Mucosa of rectum (tissue), 2 donors: ENCODE data around the gene RXRG.

Experiments
- H3K27ac ChIP-seq, 2 donors: one replicate each; pipeline ENCODE4 v1.7.0; 2013; ENCODE audit warnings: inconsistent platforms in 2 of 2, low read depth in 2 of 2, low read length in 2 of 2
- H3K27me3 ChIP-seq, 2 donors: one replicate each; pipeline ENCODE4 v1.7.0; 2013; ENCODE audit warnings: low read length in 2 of 2; ENCODE audit not compliant: control insufficient read depth in 2 of 2, insufficient read depth in 2 of 2
- H3K36me3 ChIP-seq, 2 donors: one replicate each; pipeline ENCODE4 v1.7.0; 2013; ENCODE audit warnings: low read length in 2 of 2; ENCODE audit not compliant: control insufficient read depth in 2 of 2, insufficient read depth in 2 of 2
- H3K4me1 ChIP-seq, 2 donors: one replicate each; pipeline ENCODE4 v1.7.0; 2013; ENCODE audit warnings: low read length in 2 of 2, mild to moderate bottlenecking in 1 of 2; ENCODE audit not compliant: control insufficient read depth in 2 of 2, insufficient read depth in 2 of 2
- H3K4me3 ChIP-seq, 2 donors: one replicate each; pipeline ENCODE4 v1.7.0; 2013; ENCODE audit warnings: low read length in 2 of 2
- H3K9ac ChIP-seq, 2 donors: one replicate each; pipeline ENCODE4 v1.7.0; 2013; ENCODE audit warnings: low read length in 2 of 2, low read depth in 1 of 2, mild to moderate bottlenecking in 1 of 2
- H3K9me3 ChIP-seq, 2 donors: one replicate each; pipeline ENCODE4 v1.7.0; 2013; ENCODE audit warnings: low read length in 2 of 2; ENCODE audit not compliant: control insufficient read depth in 2 of 2
- donor health status: healthy.
- donor health status: Normal muscosa, but diverticular disease.

Gene RXRG

DNA sequence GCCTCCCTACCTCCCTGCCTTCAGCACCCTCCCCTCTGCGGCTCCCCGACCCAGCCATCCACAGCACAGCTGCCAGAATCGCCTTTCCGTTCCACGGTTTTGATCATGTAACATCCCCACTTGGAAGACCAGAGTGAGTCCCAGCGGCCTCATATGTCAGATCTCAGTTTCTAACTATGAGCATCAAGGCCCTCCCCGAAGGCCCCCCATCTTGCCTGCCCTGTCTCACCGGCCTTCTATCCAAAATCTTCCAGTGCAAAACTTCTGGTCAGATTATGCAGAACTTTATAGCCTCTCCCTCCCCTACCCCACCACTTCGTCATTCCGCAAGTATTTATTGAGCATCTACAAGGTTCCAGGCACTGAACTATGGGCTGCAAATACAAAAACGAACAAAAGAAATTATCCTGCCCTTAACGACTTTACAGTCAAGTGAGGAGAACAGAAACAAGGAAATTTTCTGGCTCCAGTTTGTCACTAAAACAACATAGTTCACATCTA is 68.1 kb downstream of the RXRG start:
- Histone ChIP-seq H3K36me3 (no peaks in the 10 kb centered on the region), H3K9ac (peak overlapping the region in 1 of 2 donors; percentile 35), H3K4me3 (peak overlapping the region; percentile 43 to 61), H3K27ac (peak overlapping the region; percentile 60 to 63), H3K4me1 (peaks cover 7 to 13% of the 10 kb centered on the region in 2 donors), H3K27me3 (peaks cover 0 to 3% of the 10 kb centered on the region in 2 donors), H3K9me3 (no peaks in the 10 kb centered on the region)

DNA sequence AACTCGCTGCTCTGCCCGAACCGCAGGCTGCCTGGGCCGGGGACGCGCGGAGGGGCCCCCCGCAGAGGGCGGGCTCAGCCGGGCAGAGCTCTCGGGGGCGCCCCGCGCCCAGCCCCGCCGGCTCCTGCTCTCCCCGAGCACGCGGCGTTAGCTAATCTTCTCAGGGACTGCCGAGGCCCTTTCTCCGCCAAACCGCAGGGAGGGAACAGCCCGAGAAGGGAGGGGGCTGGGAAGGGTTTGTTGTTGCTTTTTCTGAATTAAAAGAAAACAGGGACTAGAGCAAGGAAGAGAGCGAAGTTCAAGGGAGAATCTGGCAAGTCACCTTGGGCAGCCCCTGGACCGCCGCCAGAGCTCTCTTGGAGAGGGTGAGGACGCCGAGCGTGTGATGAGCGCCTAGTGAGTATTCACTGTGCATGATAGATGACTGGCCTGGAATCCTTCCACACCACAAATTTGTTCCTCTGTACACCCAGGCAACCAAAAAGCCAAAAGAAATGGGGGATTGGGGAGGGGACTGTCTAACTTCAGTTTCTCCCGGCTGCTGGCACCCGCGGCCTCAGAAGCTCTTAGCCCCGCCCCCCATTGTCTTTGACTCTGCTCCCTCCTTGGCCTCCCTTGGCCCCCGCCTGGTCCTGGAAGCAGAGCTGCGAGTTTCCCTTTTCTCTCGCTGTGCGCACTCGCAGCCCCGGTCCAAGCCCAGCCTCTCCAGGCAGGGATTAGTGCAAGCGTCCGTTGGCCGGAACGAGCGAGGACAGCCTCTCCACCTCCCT is 68.7 kb downstream of the RXRG start:
- peak overlapping the region; percentile 5 to 35 for H3K9ac ChIP-seq
- H3K9me3 ChIP-seq, result no peaks in the 10 kb centered on the region
- peak overlapping the region; percentile 43 to 61 for H3K4me3 ChIP-seq
- H3K27me3 ChIP-seq, result peaks cover 0 to 3% of the 10 kb centered on the region in 2 donors
- H3K27ac ChIP-seq, result peak overlapping the region; percentile 60 to 63
- peaks cover 7 to 13% of the 10 kb centered on the region in 2 donors for H3K4me1 ChIP-seq
- H3K36me3 ChIP-seq, result no peaks in the 10 kb centered on the region

DNA sequence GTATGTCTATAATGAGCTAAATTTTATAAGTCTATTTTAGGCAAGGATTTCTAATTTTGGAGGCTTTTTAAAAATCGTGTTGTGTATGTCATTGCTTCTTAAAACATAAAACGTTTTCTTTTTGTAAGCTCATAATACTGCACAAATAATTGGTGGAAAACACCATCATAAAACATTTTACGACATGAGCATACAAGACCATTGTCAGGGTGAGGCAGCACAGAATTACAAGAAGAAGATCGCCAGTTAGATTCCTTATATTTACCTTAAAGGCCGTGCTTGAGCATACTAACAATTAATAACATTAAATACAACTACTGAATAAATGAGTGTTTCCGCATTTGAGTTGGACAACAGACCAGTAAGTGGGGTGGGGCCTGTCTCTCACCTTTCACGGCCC is 69.3 kb downstream of the RXRG start:
- peak overlapping the region; percentile 60 to 63 for H3K27ac ChIP-seq
- H3K9ac ChIP-seq, result peak overlapping the region; percentile 5 to 34
- no peaks in the 10 kb centered on the region for H3K9me3 ChIP-seq
- peaks cover 7 to 13% of the 10 kb centered on the region in 2 donors for H3K4me1 ChIP-seq
- peak overlapping the region in 1 of 2 donors; percentile 61 for H3K4me3 ChIP-seq
- no peaks in the 10 kb centered on the region for H3K36me3 ChIP-seq
- H3K27me3 ChIP-seq, result peaks cover 0 to 3% of the 10 kb centered on the region in 2 donors

DNA sequence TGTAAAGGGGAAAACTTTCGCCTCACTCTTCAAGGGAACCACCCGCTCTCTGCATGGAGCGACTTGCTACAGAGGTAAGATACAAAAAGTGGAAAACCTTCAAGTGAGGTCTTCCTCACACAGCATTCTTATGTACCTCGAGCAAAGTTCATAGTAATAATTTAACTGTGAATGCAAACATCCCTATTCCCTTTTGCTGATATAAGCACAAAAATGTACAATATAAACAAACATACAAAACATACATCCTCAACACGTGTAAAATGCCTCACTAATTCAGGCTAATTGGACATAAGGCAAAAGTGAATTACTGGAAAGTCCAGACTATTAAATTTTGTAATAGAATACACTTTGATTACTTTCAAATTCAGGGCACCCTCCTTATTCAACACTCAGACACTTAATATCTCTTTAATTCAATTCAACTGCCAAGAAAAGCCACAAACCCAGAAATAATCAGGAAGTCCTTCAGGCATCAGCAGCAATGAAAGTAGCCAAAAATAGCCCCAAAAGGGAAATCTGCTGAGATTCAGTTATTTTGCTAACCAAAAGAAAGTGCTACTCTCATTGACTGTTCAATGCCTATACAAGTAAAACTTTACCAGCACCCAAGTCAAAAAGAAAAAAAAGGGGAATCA is 73.2 kb downstream of the RXRG start:
- Histone ChIP-seq H3K4me3 (no peak overlapping the region), H3K36me3 (no peaks in the 10 kb centered on the region), H3K4me1 (peaks cover 7 to 10% of the 10 kb centered on the region in 2 donors), H3K9me3 (no peaks in the 10 kb centered on the region), H3K27me3 (peaks cover 0 to 3% of the 10 kb centered on the region in 2 donors), H3K9ac (no peak overlapping the region), H3K27ac (no peak overlapping the region)

DNA sequence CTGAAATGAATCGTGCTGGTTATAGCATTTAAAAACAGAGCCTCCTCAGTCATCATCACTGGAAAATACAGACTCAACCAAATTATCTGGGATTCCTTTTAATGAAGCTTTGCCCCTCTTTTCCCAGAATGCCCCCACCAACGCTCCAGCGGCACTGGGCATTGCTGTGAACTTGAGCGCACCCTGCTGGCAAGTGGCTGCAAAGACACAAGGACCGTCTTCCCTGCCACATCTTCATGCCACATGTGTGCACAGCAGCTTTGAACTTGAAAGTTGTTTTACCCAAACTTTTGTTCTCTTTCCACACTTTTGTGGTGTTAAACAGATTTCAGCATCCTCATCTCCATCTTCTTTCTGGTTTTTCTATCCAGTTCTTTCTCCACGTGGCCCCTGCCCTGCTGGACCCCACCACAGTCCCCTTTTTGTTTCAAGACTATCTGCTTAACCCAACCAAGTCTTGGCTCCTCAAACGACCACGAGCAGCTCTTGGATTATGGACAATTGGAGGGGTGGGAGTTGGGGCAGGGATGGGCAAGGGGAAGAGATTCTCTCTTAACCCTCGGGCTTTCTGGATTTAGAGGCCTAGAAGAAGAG is 75.6 kb downstream of the RXRG start:
- H3K36me3 ChIP-seq, result no peaks in the 10 kb centered on the region
- no peaks in the 10 kb centered on the region for H3K27me3 ChIP-seq
- no peak overlapping the region for H3K4me3 ChIP-seq
- H3K9me3 ChIP-seq, result no peaks in the 10 kb centered on the region
- no peaks in the 10 kb centered on the region for H3K4me1 ChIP-seq
- no peak overlapping the region for H3K9ac ChIP-seq
- H3K27ac ChIP-seq, result no peak overlapping the region

DNA sequence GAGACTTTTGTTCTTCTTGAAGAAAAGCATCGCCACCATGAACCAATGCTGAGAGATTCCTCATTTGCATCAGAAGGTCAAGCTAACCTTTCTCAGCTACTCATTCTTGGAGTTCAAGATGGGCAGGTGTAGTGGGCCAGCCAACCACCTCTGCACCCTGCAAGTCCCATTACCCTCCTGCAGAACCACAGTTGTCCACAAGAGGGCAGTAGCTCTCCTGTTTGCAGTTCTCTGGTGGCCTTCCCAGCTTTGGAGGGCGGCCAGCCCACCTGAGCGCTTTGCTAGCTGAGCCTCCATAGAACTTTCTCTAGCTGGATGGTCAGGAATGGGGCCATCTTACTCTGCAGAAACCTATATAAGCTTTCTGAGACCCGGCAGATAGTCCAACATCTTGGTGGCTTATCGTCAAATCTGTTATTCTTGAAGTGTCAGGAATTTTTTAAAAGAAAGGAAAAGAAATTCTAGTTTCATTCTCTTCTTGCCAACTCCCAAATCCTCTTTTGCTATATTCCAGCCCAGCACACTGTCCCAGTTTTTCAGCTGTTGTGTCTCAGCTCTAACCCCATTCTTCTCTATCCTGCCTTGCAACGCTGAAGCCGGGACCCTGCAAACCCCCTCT is 77.4 kb downstream of the RXRG start:
- no peak overlapping the region for H3K27ac ChIP-seq
- H3K27me3 ChIP-seq, result no peaks in the 10 kb centered on the region
- H3K4me3 ChIP-seq, result no peak overlapping the region
- no peaks in the 10 kb centered on the region for H3K4me1 ChIP-seq
- no peaks in the 10 kb centered on the region for H3K9me3 ChIP-seq
- no peak overlapping the region for H3K9ac ChIP-seq
- H3K36me3 ChIP-seq, result no peaks in the 10 kb centered on the region

DNA sequence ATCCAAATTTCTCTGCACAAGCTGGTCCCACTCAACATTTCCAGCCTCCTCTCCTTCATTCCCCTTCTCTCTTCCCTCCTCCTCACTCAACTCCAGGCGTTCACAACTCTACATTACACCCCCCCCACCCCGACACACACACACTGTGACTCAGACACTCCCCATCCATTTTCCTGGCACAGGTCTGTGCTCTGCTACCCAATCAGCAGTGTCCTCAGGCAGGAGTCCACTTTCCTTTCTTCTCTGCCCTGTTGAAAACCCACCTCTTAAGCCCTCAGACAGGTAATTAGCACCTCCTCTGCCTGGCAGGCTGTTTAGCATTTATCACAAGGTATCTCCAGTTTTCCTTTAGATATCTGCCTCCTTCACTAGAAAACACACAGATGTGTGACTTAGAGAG is 79.6 kb downstream of the RXRG start:
- Histone ChIP-seq H3K9ac (no peak overlapping the region), H3K9me3 (no peaks in the 10 kb centered on the region), H3K36me3 (no peaks in the 10 kb centered on the region), H3K27ac (no peak overlapping the region), H3K27me3 (peaks cover 3% of the 10 kb centered on the region in 2 donors), H3K4me3 (no peak overlapping the region), H3K4me1 (no peaks in the 10 kb centered on the region)

DNA sequence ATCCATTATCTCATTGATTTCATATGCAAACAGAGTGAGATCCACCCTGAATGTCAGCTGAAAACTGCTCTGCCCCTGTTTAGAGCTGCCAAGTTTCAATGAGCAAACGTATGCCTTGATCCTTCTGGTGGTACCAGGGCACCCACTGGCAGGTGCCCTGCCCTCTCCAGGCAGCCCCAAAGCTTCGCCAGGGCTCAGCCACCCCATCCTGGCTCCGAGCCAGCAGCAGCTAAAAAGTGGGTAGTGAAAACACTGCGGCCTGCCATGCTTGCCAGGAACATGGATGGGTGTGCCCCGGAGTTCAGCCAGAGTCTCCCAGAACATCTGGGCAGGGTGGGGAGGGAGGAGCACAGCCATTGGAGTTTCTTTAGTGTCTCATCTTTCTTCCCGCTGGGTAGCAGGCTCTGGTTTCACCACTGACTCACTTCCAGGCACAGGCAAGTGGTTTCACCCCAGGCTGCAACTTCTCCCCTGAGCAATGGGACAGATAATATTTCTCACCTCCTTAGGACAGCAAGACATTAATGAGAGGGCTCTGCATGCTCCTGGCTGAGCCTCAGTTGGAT is 80.3 kb downstream of the RXRG start:
- H3K27ac ChIP-seq, result no peak overlapping the region
- no peak overlapping the region for H3K4me3 ChIP-seq
- peaks cover 5% of the 10 kb centered on the region in 2 donors for H3K27me3 ChIP-seq

DNA sequence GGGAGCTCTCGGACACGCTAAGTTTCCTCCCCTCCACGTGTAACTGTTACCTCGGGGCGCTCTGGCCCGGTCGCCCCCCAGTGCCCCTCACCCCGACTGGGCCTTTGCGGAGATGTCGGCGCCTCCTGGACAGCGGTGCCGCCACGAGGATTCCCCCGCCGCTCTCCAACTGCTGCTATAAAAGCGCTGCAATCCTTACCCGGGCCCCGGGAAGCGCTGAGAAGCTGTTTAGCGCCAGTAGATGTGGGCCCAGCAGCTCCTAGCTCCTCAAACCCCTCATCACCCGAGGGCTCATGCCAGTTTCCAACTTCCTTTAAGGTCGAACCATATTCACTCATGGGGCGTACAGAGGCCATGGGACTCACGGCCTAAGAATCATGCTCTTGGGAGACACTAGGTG is 88.0 kb downstream of the RXRG start:
- Histone ChIP-seq H3K9ac (no peak overlapping the region), H3K4me3 (no peak overlapping the region), H3K9me3 (no peaks in the 10 kb centered on the region), H3K27me3 (peaks cover 47 to 64% of the 10 kb centered on the region in 2 donors), H3K4me1 (peaks cover 7 to 16% of the 10 kb centered on the region in 2 donors), H3K27ac (no peak overlapping the region), H3K36me3 (no peaks in the 10 kb centered on the region)

More for the DNA sequence above, 80.3 kb downstream of the RXRG start:
- Histone ChIP-seq H3K9me3 (no peaks in the 10 kb centered on the region), H3K9ac (no peak overlapping the region), H3K4me1 (no peaks in the 10 kb centered on the region), H3K36me3 (no peaks in the 10 kb centered on the region)
